Activated T-cell treated with anti-CD3 and anti-CD28 coated beads for 4 hours (primary cell): ENCODE measurements around the gene OTULIN.

Source experiments
- DNase-seq: peaks from one replicate; pipeline ENCODE4 v3.0.0-alpha.2; 2020

Gene OTULIN

DNA sequence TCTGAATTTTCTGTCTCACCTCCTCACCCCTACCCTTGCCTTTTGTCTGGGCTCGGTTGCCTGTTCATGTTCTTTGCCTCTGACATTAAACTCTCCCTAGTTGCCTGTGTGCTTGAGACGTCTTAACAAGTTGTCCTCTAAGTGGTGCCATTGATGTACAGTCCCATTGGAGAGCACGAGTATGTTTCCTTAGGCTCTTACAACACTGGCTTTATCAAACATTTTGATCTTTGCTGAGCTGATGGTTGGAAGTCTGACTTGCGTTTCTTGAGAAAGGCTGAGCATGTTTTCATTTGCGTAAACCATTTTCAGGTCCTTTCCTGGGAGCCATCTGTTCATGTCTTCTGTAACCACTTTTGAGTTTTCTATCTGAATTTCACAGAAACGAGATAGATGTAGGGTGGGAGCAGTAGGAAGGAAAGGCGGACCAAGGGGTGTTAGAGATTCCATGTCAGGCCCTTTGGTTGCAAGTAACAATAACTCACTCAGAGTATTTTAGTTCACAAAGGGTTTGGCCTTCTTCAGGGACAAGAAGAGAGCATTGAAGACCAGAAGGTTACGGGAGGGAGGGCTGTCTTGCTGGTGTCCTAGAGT, 35.4 kb downstream of the OTULIN start:
- DNase-seq, result no peak

DNA sequence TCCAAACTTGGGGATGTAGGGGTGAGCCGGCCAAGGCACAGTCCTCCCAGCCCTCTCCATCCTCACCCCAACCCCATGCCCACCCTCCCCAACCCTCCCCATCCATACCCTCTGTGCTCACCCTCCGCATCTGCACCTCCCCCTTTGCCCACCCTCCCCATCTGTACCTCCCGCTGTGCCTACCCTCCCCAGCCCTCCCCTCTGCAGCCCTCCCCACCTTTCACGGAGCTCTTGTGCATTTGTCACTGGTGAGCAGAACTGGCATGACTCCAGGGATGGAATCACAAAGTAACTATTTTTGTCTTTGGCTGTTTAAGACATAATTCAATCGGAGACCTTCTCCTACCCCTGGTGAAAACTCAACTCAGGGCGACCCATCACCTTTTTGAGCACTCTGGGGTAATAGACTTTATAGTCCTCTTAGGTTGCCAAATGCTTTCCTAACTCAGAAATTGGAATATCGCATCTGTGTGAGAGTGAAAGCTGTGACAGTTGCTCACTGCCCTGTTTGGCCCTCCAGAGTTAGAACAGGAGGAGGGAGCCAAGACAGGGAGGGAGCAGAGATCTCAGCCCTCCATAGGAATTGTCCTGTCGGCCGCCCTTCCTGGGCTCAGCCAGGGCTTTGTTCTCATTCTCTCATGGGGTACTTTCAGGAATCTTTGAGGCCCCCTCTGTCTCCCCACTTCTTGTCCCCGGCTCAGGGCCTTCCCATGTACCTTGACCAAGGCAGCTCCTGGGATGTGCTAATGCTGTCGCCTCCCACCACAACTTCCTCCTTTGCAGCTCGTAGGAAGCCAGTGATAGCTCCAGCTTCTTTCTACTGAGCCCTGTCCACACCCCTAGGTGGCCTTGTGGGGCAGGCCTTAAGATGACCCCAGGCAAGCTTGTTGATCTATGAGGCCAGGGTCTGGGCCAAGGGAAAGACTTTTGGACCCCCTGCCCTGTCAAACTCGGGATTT, 36.2 kb downstream of the OTULIN start:
- DNase-seq, result no peak

DNA sequence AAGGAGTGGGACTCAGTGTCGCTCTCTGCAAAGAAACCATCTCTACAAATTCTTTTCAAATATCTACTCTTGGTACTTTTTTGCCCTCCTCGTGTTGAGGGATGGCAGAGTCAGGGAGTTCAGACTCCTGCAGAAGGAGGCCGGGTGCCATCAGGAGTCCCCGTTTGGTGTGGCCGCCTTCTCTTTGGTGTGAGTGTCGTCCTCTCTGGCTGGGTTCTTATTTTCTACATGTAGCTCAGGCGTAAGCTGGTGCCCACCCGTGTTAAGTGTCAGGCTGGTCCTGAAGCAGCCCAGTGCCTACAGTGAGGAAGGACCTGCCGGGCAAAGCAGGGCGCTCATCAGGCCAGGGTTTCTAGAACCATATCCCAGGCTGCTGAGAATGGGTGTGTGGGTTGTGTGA, 37.0 kb downstream of the OTULIN start:
- DNase-seq, result no peak

DNA sequence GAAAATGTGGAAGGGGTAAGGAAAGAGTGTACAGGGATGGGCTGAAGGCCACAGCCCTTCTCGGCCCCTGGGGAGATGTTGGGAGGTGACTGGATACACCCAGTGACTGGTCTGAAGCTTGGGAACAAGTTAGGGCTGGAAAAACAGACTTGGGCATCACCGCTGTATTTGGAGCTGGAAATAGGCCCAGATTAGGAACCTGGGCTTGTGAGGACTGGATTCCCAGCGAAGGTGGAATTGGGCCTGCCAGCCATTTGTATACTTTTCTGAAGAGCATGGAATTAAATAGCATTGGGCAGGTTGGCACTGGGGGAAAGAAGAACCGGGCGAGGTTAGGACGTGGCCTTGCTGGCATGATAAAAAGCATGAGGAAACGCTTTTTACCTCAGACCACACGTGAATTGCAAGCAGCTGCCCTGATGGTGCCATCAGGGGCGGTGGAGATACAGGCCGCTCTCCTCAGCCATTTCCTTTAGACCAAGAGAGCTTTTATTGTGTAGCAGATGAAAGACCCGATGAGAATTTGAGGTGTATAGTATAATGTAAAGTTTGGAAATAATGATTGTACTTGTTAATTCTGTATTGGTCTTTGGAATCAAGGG, 37.8 kb downstream of the OTULIN start:
- no peak for DNase-seq

DNA sequence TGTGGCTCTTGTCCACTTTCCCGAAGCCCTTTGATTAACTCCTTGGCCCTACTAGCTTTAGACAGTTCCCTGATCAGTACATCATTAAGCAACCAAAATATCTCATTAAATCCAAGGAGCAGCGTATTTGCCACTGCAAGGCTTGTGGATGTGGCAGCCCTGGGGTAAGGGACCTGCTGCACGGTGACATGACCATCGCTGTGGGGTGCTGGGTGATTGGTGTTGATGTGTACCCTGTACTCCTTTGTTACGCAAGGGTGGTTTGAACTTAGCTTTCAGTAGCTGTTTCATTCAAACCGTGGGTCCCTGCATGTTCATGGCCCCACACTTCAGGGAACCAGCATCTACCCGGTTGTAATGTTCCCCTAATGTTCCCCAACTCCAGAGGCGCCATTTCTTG, 41.0 kb downstream of the OTULIN start:
- no peak for DNase-seq

DNA sequence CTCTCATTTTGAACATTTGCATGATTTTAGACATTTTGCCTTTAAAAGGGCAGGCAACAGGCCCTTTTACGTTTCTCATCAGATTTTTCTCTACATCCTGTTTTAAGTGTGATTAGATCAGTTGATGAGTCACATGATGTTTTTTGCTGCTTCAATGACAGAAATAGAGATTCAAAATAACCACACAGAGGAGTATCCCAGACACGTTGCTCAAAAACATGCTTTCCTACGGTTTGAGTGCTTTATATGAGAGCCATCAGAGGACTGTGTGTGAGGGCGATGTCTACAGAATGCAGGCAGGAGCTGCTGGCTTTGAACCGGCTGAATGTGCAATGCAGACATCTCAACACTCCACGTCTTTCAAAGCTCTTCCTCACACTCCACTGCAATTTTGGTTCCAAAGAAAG, 42.1 kb downstream of the OTULIN start:
- DNase-seq, result no peak

DNA sequence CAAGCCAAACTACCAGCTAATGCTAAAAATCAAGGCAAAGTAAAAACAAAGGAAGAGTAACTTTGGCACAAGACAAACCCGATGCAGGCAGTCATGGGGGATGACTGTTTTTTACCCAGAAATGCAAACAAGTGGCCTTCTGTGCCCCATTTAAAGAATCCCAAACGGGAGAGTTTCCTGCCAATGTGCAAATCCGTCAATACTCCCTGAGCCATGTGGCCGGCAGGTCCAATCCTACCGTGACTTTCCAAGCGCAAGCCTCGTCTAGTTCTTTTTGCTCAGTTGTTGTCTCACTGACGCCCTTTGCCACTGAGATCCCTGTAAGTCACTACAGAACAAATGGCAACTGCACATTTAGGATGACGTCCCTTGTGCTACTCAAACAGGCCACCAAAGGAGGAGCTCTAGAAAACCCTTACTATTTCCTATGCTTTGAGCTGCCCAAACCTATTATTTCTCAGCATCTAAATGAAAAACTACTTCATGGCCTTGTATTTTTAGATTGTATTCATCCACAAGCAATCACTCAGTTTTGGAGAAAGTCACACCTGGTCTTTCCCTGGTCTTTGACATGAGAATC, 43.4 kb downstream of the OTULIN start:
- no peak for DNase-seq

DNA sequence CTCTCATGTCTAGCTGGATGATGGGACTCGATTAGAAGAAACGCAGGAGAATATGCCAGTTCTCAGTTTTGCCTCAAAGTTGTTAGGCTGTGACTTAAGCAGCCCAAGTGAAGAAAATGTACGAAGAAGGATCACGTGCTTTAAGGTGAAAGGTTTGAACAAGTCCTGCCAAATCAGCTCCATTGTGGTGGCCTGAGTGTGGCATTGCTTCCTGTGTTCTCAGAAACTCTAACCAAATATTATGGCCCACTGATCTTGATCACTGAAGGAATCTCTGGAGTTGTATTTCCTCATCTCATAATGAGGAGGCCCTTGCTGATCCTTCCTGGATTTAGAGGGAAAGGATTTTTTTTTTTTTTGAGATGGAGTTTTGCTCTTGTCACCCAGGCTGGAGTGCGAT, 44.0 kb downstream of the OTULIN start:
- DNase-seq, result no peak

DNA sequence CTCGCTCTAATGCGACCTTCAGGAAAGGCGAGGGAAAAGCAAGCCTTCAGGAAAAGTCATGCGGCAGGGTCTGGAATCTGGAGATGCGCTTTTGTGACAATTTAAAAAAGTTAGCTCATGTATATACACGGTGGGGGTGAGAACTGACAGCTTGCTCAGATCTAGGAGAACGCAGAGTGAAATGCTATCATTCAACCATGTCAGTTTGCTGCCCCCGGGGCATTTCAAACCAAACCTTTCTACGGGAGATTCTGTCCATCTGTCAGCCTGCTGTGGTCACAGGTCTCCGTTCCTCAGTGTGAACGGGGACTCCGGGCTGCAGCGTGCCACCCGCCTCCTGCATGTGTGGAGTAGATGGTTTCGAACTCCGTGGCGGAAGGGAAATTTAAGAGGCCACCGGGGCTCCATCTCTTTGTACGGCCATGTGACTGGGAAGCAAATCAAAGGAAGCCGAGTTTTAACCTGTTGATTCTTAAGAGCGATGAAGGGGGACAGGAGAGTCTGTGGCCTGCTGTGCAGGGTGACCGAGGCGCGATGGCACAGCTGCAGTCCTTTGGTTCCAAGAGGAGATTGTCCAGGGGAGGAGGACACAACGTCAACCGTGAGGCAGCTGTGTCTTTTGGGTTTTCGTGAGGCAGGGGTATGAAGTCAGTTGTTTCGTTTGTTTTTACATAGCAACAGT, 45.9 kb downstream of the OTULIN start:
- DNase-seq, result no peak

DNA sequence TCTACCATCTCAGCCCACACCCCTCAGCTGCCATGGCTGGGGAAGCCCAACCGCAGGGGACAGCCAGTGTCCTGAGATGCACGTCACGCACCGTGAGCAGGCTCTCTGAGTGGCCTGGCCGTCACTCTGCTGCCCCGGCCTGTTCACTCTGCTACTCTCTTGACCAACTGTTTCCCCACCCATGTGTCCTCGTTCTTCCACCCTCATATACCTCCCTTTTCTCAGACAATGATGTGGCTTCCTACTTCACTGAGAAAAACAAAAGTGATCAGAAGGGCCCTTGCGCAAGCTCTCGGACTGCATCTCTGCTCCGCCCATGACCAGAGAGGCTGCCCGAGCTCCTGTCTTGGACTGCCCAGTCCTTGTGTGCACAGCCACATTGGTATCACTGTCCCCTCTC, 47.6 kb downstream of the OTULIN start:
- no peak for DNase-seq

DNA sequence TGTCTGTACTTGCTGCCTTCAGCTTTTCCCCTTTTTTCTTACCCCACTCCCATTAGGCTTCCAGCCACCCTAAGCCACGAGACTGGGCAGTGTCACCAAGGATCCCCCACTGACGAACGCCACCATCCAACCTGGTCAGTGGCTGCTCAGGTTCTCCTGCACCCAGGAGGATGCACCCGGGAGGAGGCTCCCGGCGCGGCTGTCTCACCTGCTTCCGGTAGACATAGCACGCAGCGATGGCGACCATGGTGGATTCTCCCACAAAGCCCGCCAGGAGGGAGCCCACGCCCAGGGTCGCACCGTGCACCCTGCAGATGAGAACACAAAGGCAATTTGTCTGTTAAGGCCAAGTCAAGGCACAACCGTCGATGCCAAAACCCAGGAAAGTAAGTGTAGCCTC, 48.1 kb downstream of the OTULIN start:
- DNase-seq, result no peak

DNA sequence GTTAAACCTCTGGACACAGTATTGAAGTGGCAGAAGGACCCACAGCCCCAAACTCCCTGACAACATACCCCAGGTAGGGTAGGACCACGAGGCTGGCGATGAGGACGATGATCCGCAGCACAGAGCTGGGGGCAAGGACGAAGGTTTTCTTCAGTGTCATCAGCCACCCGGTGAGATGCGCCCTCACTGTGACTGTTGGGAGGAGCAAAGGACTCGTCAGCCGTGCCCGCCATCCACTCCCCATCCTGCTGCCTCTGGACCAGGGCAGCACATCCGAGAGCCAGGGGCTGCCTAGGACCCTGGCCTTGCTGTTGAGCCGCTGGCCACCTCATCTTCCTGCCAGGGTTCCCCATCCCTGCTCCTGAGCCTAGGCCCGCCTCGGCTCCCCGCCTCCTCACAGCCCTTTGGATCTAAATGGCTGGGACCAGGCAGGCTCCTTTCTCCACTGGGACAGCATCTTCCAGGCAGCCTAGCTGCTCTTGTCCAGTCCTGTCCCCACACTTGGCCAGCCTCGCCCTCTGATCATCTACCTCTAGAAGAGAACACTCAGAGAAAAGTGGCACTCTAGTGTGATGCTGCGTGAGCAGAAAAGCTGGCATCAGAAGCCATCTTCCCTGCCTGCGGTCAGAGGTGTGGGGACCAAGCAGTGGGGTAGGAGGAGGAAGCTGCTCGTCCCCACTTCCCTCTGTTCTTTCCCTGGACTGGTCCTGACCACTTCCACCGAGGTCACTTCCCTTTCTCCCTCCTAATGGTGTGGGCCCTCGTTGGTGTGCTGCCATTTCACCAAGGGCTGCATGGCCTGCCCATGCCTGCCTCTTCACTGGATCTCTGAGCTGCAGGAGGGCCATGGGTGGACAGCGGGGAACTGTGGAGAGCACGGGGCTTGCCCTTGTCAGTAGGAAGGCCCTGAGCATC, 49.2 kb downstream of the OTULIN start:
- DNase-seq, result no peak

DNA sequence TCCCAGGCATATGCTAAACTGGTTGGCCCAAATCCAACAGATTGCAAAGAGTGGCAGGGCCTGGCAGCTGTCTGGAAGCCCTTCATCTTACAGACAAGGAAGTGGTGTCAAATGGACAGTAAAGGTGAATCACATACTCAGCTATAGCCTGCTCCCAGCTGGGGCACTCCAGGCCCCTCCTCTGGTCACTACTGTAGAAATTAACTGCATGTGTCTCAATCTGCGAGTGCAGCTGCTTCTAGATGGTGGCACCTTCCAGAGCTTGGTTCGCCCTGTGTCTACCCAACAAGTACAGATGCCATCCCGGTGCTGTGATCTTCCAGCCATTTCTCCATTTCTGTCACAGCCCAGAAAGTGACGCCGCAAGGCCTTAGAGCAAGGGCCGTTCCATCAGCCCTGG, 50.2 kb downstream of the OTULIN start:
- no peak for DNase-seq

DNA sequence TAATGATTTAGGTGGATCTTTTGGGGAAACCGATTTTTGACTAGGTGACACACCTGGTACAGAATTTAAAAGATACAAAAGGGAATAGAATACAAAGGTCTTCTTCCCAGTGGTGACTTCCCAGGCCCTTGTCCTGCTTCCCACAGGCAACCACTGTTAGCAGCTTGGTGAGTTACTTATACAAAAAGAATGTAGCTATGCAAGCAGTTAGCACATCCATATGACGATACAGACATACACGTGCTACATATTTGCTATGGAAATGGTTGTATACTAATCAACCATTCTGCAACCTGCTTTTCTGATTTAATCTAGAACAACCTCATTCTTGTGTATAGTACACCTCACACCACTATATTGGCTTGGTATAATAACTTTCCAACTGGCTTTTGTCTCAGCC, 51.0 kb downstream of the OTULIN start:
- no peak for DNase-seq

DNA sequence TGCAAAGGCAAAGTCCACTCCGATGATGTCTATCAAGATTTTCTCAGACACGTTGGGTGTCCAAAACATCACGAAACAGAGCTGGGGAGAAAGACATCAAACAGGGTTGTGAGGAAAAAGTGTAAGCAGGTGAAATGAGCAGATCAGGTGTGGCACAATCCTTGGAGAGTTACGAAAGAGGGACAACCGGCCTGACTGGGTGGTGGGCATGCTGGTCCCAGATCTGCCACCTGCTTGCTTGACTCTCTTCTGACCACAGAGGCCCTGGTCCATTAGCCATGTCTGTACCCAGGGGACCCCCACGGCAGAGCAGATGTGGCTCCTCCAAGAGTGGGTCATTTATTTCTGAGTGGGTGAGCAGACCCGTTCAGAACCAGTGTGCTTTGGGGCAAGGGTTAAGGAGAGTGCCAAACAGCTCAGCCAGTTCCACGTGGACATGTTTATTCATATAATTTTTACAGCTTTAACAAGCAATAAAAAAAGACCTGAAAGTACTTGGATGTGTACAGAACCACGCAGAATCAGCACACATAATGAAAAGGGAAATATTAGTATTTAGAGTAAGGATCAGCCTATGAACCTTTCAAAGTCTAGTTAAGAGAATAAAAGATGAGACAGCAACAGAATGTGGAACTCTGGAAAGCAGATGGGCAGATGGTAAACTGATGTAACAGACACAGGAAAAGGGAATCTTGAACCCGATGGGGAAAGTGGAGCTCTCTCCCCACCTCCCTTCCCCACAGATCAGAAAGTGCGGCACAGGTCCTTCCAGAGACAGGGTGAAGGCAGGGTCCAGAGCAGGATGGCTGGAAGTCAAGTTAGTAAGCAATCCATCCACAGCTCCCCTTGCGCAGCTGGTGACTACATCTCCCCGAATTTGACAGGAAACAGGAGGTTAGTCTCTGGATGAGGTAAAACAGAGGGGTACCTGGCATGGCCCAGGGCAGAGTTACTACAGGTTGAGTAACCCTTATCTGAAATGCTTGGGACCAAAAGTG, 52.5 kb downstream of the OTULIN start:
- no peak for DNase-seq

DNA sequence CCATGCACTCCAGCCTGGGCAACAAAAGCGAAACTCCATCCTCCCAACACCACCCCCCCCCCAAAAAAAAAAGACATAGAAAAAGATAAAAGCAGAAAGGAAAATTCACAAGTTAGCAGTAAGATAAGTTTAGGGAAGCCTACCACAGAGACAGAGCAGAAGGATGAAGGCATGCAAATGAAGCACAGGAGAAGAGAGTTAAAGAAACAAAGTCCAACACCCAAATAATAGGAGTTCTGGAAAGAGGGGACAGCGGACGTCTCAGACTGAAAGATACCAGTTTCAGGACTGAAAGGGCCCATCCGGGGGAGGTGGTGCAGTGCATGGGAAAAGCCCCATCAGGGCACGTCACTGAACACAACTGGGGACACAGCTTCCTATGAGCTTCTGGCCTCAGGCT, 54.3 kb downstream of the OTULIN start:
- no peak for DNase-seq

DNA sequence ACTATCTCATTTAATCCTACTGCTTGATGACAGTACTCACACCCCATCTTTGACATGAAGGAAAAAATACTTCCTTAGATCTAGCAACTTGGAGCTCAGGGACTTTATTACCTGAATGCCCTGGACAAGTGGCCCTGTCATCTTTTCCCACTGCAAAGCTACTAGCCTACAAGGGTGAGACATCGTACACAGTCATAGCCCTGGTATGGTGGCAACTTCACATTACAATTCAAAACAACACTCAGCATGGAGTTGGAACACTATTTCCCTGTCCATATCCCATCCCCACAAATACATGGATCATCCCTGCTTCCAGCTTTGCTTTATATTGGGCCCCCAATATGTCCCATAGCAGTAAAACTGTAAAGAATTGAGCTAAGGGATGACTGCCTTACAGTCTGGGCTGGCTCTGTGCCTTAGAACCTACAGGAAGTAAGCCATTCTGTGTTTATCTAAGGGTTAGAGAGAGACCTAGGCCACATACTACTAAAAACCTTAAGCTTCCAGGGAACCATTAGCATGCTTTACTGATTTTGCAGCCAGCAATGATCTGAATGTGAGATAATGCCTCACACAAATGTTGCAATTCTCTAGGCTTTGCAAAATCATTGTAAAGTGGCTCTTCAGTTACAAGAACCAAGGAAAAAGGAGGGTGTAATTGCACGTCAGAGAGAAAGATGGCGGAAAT, 55.9 kb downstream of the OTULIN start:
- DNase-seq, result no peak

DNA sequence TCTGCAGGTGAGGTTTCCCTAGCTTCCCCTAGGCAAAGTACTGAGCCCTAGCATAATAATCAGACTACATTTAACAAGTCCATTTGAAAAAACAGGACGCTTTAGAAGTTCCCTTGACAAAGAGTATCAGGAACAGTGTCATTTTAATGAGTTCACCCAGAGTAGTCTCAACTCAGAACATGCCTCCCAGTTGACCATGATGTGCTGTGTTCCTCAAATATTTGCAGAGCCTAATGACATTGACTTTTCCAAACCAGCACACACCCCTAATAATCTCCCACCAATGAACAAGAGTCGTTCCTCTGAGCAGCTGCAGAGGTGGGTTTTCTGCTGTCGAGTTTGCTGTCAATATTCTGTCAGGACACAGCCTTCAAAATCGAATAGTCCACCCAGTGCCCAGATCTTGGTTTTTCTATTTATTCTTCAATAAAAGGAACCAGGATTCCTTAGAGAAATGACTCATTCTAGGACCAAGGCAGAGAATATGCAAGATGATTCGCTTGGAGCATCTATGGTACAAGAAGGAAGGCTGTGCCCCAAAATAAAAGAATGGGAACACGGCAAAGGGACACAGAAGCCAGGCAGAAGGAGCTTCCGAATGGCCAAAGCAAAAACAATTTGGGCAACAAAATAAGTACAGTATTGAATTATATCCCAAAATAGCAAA, 57.6 kb downstream of the OTULIN start:
- no peak for DNase-seq

DNA sequence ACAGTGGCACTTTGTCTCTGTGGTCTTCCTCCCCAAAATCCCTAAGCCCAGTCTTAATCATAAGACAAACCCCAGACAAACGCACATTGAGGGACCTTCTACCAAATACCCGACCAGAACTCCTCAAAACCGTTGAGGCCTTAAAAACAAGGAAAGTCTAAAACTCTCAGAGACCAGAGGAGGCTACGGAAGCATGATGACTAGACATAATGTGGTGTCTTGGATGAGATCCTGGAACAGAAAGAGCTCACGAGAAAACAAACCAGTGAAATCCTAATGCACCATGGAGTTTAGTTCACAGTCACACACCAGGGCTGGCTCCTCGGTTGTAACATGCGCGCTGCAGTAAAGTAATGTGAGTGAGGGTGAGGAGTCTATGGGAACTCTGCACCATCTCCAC, 58.4 kb downstream of the OTULIN start:
- DNase-seq, result no peak
